ENCODE data around the gene SYCP2. TPM values are rescaled to one million over a fixed set of nuclear protein-coding genes. Genes with fewer than 3 reads are reported as not detected.

The SYCP2 gene
- total RNA-seq, 1 experiment from 2014 or later: 1.8 TPM

DNA sequence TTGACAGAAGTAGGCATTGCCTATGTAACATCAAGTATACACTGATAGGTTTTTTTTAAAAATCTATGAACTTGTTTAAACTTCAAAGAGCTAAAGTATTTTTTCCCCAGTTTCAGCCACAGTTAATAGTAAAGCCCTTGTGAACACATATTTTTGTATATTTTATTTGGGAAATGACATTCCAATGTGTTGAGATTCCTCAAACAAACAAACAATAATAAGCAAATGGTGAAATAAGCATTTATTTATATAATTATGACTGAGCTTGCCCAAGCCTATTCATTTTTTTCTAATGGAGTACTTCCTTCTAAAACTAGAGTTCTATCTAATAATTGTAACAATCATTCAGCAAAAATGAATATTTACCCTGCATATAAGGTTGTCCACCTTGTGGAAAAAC, 12.5 kb downstream of the SYCP2 start:
- no TSS peak for BruUV-seq (replicated peaks)
- intact Hi-C loops (cut with micrococcal nuclease): no loop called here
- DNase-seq (peak; percentile 48), ATAC-seq (peak; percentile 47)
- Histone ChIP-seq H3K4me3 (ENCODE audit: low read length) (no peak overlapping the region), H3F3A (ENCODE audit: low read length, unreplicated experiment) (no peaks in the 10 kb centered on the region), H3K79me2 (ENCODE audit: low read length) (no peaks in the 10 kb centered on the region), H3K27me3 (ENCODE audit: low read length) (no peaks in the 10 kb centered on the region), H3K9ac (ENCODE audit: low read length) (no peak overlapping the region), H3K4me2 (ENCODE audit: low read length) (peak overlapping the region; percentile 40), H4K20me1 (ENCODE audit: low read length) (no peaks in the 10 kb centered on the region), H2AFZ (ENCODE audit: low read length) (peak overlapping the region; percentile 42), H3K9me2 (replicated peaks; ENCODE audit: low read length) (no peaks in the 10 kb centered on the region), H3K4me1 (ENCODE audit: insufficient read depth, low read length) (peaks cover 40% of the 10 kb centered on the region), H3K9me3 (ENCODE audit: low read length) (no peaks in the 10 kb centered on the region), H3K27ac (ENCODE audit: low read length) (peak overlapping the region; percentile 13), H3K36me3 (ENCODE audit: low read depth, low read length) (no peaks in the 10 kb centered on the region)
- ChIA-PET CTCF (interaction anchor here (0.8 kb wide), 1 partner anchor 68 kb away, joined by 3 read pairs; no protein-coding TSS in a partner anchor), POLR2A (ENCODE audit: unreplicated experiment) (interaction anchor here (1.0 kb wide), 1 partner anchor 72 kb away, joined by 3 read pairs; no protein-coding TSS in a partner anchor)
- TF ChIP-seq, protein P1, sequence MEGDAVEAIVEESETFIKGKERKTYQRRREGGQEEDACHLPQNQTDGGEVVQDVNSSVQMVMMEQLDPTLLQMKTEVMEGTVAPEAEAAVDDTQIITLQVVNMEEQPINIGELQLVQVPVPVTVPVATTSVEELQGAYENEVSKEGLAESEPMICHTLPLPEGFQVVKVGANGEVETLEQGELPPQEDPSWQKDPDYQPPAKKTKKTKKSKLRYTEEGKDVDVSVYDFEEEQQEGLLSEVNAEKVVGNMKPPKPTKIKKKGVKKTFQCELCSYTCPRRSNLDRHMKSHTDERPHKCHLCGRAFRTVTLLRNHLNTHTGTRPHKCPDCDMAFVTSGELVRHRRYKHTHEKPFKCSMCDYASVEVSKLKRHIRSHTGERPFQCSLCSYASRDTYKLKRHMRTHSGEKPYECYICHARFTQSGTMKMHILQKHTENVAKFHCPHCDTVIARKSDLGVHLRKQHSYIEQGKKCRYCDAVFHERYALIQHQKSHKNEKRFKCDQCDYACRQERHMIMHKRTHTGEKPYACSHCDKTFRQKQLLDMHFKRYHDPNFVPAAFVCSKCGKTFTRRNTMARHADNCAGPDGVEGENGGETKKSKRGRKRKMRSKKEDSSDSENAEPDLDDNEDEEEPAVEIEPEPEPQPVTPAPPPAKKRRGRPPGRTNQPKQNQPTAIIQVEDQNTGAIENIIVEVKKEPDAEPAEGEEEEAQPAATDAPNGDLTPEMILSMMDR (conservative IDR thresholded peaks at IDR 0.05; ENCODE audit: low read depth, low read length): no peak
- TF ChIP-seq EZH2phosphoT487 (IDR thresholded peaks at IDR 0.05; ENCODE audit: borderline replicate concordance, low read length) (no peak), EZH2 (IDR thresholded peaks at IDR 0.05; ENCODE audit: low read length, unreplicated experiment) (no peak)

DNA sequence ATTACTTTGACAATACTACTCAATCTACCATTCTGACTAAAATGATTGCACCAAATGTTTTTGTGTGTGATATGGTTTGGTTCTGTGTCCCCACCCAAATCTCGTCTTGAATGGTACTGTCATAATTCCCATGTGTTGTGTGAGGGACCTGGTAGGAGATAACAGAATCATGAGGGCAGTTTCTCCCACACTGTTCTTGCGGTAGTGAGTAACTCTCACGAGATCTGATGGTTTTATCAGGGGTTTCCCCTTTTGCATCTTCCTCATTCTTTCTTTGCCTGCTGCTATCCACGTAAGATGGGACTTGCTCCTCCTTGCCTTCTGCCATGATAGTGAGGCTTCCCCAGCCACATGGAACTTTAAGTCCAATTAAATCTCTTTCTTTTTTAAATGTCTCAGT, 20.8 kb downstream of the SYCP2 start:
- ATAC-seq: no peak
- POLR2A ChIA-PET (ENCODE audit: unreplicated experiment): interaction anchor here (0.7 kb wide), 1 partner anchor 40 kb away, joined by 3 read pairs; no protein-coding TSS in a partner anchor

DNA sequence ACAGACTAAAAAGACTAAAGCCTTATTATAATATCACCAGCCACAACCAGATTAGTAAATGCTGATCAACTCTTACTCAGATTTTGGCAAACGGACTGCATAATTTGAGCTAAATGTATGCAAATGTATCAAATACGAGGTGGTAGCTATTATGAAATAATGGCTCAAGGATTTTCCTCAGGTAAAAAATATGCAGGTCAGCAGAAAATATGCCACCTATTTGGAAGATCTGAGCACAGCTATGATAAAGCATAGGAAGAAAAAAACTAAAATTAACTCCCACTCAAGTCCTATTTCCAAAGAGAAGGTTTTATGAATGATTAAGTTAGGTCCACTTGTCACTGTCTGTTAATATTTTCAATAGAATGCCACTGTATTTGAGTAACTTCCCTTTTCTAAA, 22.4 kb downstream of the SYCP2 start:
- no TSS peak for BruUV-seq (replicated peaks)
- CTCF ChIA-PET: no interaction called here
- no peak for ATAC-seq

More for the DNA sequence above, 20.8 kb downstream of the SYCP2 start:
- H3K9ac ChIP-seq (ENCODE audit: low read length): no peak overlapping the region
- no peaks in the 10 kb centered on the region for H4K20me1 ChIP-seq (ENCODE audit: low read length)
- DNase-seq: no peak
- H3K79me2 ChIP-seq (ENCODE audit: low read length): no peaks in the 10 kb centered on the region
- H3K4me1 ChIP-seq (ENCODE audit: insufficient read depth, low read length): peaks cover 27% of the 10 kb centered on the region
- H3K36me3 ChIP-seq (ENCODE audit: low read depth, low read length): no peaks in the 10 kb centered on the region
- H3K9me2 ChIP-seq (replicated peaks; ENCODE audit: low read length): no peaks in the 10 kb centered on the region
- H3K9me3 ChIP-seq (ENCODE audit: low read length): no peaks in the 10 kb centered on the region
- CTCF ChIA-PET: no interaction called here
- H2AFZ ChIP-seq (ENCODE audit: low read length): no peak overlapping the region
- no peaks in the 10 kb centered on the region for H3K27me3 ChIP-seq (ENCODE audit: low read length)
- H3F3A ChIP-seq (ENCODE audit: low read length, unreplicated experiment): no peaks in the 10 kb centered on the region
- no peak overlapping the region for H3K4me2 ChIP-seq (ENCODE audit: low read length)
- no peak overlapping the region for H3K4me3 ChIP-seq (ENCODE audit: low read length)
- no peak overlapping the region for H3K27ac ChIP-seq (ENCODE audit: low read length)
- intact Hi-C loops (cut with micrococcal nuclease): no loop called here
- TF ChIP-seq, protein P1 (conservative IDR thresholded peaks at IDR 0.05; ENCODE audit: low read depth, low read length): no peak
- TF ChIP-seq EZH2 (IDR thresholded peaks at IDR 0.05; ENCODE audit: low read length, unreplicated experiment) (no peak), EZH2phosphoT487 (IDR thresholded peaks at IDR 0.05; ENCODE audit: borderline replicate concordance, low read length) (no peak)
- BruUV-seq (replicated peaks): no TSS peak

More for the DNA sequence above, 22.4 kb downstream of the SYCP2 start:
- POLR2A ChIA-PET (ENCODE audit: unreplicated experiment): no interaction called here
- H3K9me2 ChIP-seq (replicated peaks; ENCODE audit: low read length): no peaks in the 10 kb centered on the region
- H3K27ac ChIP-seq (ENCODE audit: low read length): no peak overlapping the region
- no peak overlapping the region for H2AFZ ChIP-seq (ENCODE audit: low read length)
- no peaks in the 10 kb centered on the region for H3K27me3 ChIP-seq (ENCODE audit: low read length)
- TF ChIP-seq, protein P1 (conservative IDR thresholded peaks at IDR 0.05; ENCODE audit: low read depth, low read length): no peak
- no peak for TF ChIP-seq EZH2phosphoT487 (IDR thresholded peaks at IDR 0.05; ENCODE audit: borderline replicate concordance, low read length)
- no peak for TF ChIP-seq EZH2 (IDR thresholded peaks at IDR 0.05; ENCODE audit: low read length, unreplicated experiment)
- no peaks in the 10 kb centered on the region for H3K9me3 ChIP-seq (ENCODE audit: low read length)
- no peak for DNase-seq
- no peaks in the 10 kb centered on the region for H4K20me1 ChIP-seq (ENCODE audit: low read length)
- H3K79me2 ChIP-seq (ENCODE audit: low read length): no peaks in the 10 kb centered on the region
- H3K9ac ChIP-seq (ENCODE audit: low read length): no peak overlapping the region
- no peak overlapping the region for H3K4me2 ChIP-seq (ENCODE audit: low read length)
- no peaks in the 10 kb centered on the region for H3K36me3 ChIP-seq (ENCODE audit: low read depth, low read length)
- H3K4me3 ChIP-seq (ENCODE audit: low read length): no peak overlapping the region
- peaks cover 22% of the 10 kb centered on the region for H3K4me1 ChIP-seq (ENCODE audit: insufficient read depth, low read length)
- intact Hi-C loops (cut with micrococcal nuclease): no loop called here
- no peaks in the 10 kb centered on the region for H3F3A ChIP-seq (ENCODE audit: low read length, unreplicated experiment)

All from PC-3 (cell line).